HT-29 (cell line): Measurements from ENCODE around the gene TRIM29. TPM values are rescaled to one million over a fixed set of nuclear protein-coding genes. Genes with fewer than 3 reads are reported as not detected.
A peak's percentile ranks its signal among the peaks of the same experiment; 100 is the strongest.
"Not testable (repeated sequence)": the region's sequence is repeated elsewhere in the genome, so short reads cannot be mapped to it uniquely, and the experiment has no call there.

ENCODE experiments used
- DNase-seq: peaks from one replicate; pipeline ENCODE4 v3.0.0-alpha.2; 2015; ENCODE audit warnings: low spot score
- total RNA-seq: library from RNA; depleted of rRNA; stranded (reverse); fragments of >200 nt; shearing (Covaris generic); gene quantifications from 2 replicates; pipeline ENCODE4 v1.2.3, GENCODE V29; 2014; rRNA removed

Gene TRIM29
- 172 and 226 TPM in 2 replicates for total RNA-seq

GRCh38 chr11:120137611-120138521 lies at the start of gene TRIM29:
Gene TRIM29, minus strand, starts transcription at chr11:120138113. Its CDS starts 82 bp downstream, at chr11:120138031.
- DNase-seq = peak; percentile 78

- no peak for DNase-seq
Observed at GRCh38 chr11:120186774-120187591, 49.1 kb upstream of the TRIM29 start.

- no peak for DNase-seq
Observed at GRCh38 chr11:120186456-120186773, 48.5 kb upstream of the TRIM29 start.

GRCh38 chr11:120185706-120186455 lies 48.0 kb upstream of the TRIM29 start:
- DNase-seq = no peak

GRCh38 chr11:120184946-120185705 lies 47.2 kb upstream of the TRIM29 start:
- peak; percentile 46 for DNase-seq

- DNase-seq = no peak
Observed at GRCh38 chr11:120184371-120184945, 46.5 kb upstream of the TRIM29 start.

GRCh38 chr11:120183701-120184141 lies 45.8 kb upstream of the TRIM29 start:
- DNase-seq = no peak

- peak; percentile 74 for DNase-seq
Observed at GRCh38 chr11:120182790-120183491, 45.0 kb upstream of the TRIM29 start.

- no peak for DNase-seq
Observed at GRCh38 chr11:120182372-120182771, 44.5 kb upstream of the TRIM29 start.

- DNase-seq = no peak
Observed at GRCh38 chr11:120181376-120181975, 43.6 kb upstream of the TRIM29 start.

- DNase-seq = no peak
Observed at GRCh38 chr11:120180551-120181232, 42.8 kb upstream of the TRIM29 start.

- DNase-seq = not testable (repeated sequence)
Observed at GRCh38 chr11:120180063-120180462, 42.1 kb upstream of the TRIM29 start.

- no peak for DNase-seq
Observed at GRCh38 chr11:120179057-120179672, 41.3 kb upstream of the TRIM29 start.

- DNase-seq = no peak
Observed at GRCh38 chr11:120178561-120179056, 40.7 kb upstream of the TRIM29 start.

- no peak for DNase-seq
Observed at GRCh38 chr11:120174866-120175265, 37.0 kb upstream of the TRIM29 start.

GRCh38 chr11:120173807-120174206 lies 35.9 kb upstream of the TRIM29 start:
- no peak for DNase-seq

- no peak for DNase-seq
Observed at GRCh38 chr11:120173019-120173705, 35.2 kb upstream of the TRIM29 start.
